Prostate gland (tissue), 2 donors: ENCODE data around the gene RANGAP1.

Source experiments
- CTCF ChIP-seq, 4 experiments: fragments of 200-600 bp in 2 of 4; fragments of 450-650 bp in 2 of 4; sonication (generic) in 2 of 4; IDR thresholded peaks; 1 replicate in 3 of 4; 2 replicates in 1 of 4; pipeline ENCODE4 v1.5.1; 2016 to 2019; ENCODE audit warnings: antibody characterized with exemption in 4 of 4, mild to moderate bottlenecking in 2 of 4, moderate library complexity in 2 of 4
- POLR2A ChIP-seq: fragments of 450-650 bp; IDR thresholded peaks from one replicate; pipeline ENCODE4 v1.6.1; 2016; ENCODE audit warnings: antibody characterized with exemption, mild to moderate bottlenecking
- POLR2AphosphoS5 ChIP-seq: sonication (generic); formaldehyde crosslinking; IDR thresholded peaks from one replicate; pipeline ENCODE4 v1.6.1; 2017; ENCODE audit warnings: antibody characterized with exemption

GRCh38 chr22:41250127-41250526 is 35.9 kb downstream of the RANGAP1 start:
- TF ChIP-seq CTCF (IDR thresholded peaks at IDR 0.05) (no peak), POLR2A (no peak), POLR2AphosphoS5 (no peak)
